Glomerular visceral epithelial cell (primary cell): ENCODE data around the gene TCF21.

ENCODE experiments used
- DNase-seq: peaks from one replicate; pipeline ENCODE4 v3.0.0-alpha.2; 2016; ENCODE audit errors: extremely low spot score

Gene TCF21

GRCh38 chr6:133889557-133890403, 867 bp downstream of the TCF21 start:
- DNase-seq: peak; percentile 6

- no peak for DNase-seq
Observed at GRCh38 chr6:133890711-133891148, 1.8 kb downstream of the TCF21 start.

GRCh38 chr6:133891149-133891926, 2.4 kb downstream of the TCF21 start:
- peak; percentile 22 for DNase-seq

GRCh38 chr6:133891927-133892812, 3.3 kb downstream of the TCF21 start:
- DNase-seq: no peak

- no peak for DNase-seq
Observed at GRCh38 chr6:133892813-133893691, 4.1 kb downstream of the TCF21 start.

DNA sequence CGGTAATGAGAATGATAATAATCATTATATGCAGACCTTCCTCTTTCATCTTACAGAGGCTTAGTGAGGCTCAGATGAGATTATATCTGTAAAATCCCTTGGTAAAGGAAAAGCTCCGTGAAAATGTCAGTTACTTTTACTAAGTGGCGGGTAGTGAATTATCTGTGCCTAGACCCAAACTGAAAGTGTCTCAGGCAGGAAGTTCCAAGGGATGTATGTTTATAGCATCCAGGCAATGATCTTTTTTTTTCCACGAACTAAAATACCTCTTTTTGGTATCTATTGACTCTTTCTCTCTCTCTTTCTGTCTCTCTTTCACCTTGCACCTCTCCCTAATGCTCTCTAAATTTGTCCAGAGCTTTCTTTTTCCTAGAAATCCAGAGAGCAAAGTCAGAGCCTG, 5.0 kb downstream of the TCF21 start:
- no peak for DNase-seq

DNA sequence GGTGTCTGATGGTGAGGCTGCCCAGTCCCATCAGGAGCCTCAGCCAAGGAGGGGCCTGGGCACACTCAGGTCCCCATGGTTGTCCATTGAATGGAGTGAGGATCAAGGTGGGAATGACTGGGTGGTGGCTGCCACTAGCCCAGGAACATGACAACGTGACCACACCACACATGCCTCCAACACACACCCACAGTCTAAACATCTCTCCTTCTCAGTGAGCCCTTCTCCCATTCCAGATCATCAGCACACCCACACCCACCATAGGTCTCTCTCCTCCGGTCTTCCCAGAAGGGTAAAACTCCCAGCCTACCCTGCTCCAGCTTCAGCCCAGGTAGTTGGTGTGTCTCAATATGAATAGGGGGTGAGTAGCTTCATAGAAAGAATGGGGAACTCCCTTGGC, 5.5 kb downstream of the TCF21 start:
- DNase-seq: no peak

DNA sequence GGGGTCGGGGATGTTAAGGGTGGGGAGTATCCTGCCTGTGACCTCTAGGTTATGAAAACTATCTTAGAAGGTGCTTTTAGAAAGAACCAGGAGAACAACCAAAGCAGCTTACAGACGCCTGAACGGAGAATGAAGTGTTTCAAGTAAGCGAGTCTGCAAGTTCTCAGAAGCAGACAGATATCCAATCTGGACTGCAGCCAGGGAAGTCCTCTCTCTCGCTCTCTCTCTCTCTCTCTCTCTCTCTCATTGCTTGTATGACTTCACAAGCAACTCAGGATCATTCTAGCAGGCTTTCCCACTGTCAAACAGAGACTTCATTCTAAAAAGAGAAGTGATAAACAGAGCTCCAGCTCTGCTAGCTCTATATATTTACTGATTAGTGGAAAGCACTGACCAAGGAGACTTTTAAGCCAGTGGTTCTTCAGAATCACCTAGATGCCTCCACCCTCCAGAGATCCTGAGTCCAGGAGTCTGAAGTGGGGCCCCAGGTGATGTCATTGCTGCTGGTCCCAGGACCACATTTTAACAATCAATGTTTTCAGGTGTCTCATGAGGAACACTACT, 6.0 kb downstream of the TCF21 start:
- peak; percentile 11 for DNase-seq

DNA sequence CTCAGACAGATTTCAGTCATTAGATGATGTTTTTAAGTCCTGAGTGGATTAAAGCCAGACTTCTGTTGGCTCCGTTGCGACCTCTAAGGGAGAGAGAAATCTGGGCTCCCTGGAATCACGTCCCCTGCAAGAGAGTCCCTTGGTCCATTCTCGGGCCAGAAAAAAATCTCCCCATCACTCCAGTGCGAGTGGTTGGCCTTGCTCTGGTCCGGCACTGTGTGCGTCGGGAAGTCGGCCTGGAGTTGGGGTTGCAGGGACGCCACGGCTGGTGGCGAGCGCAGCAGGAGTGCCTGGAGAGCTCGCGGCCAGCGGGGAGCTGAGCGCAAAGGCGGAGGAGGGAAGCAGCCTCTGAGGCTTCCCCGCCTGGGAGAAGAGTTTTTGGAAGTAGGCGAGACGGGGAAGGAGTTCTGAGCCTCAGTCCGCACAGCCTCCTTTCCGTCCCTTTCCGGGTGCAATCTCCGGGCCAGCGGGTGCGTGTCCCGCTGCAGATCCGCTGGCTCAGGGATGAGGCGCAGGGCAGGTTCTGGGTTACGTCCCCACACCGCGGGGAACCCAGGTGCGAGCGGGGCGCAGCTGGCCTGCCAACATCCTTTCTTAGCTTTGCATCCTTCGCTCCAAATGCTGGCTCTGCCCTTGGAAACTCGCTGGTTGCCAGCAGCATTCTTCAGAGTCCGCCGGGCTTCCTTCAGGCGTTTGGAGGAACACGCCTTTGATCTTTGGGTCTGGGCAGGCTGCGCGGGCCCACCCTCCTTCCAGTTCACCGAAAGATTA, 6.8 kb downstream of the TCF21 start:
- no peak for DNase-seq

- no peak for DNase-seq
Observed at GRCh38 chr6:133896344-133896721, 7.4 kb downstream of the TCF21 start.

- DNase-seq: no peak
Observed at GRCh38 chr6:133898263-133898662, 9.3 kb downstream of the TCF21 start.

- DNase-seq: no peak
Observed at GRCh38 chr6:133899556-133899955, 10.6 kb downstream of the TCF21 start.

GRCh38 chr6:133903855-133904254, 14.9 kb downstream of the TCF21 start:
- DNase-seq: no peak

DNA sequence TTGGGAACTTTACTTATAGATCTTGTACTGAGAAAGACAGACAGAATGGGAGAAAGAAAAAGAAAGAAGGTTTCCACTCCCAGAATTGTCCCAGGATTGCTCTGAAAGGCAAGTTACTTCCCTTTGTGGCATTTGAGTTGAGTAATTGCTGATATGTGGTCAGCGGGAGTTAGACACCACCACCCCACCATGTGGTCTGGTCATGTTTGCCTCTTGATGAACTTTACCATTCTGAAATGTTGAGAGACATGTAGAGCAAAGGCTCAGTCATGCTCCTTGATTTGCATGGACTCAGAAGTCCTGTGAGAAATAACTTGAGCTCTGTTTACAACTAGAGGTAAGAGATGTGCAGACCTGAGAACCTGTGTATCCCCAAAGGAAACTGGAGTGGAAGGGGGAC, 17.1 kb downstream of the TCF21 start:
- DNase-seq: peak; percentile 49

GRCh38 chr6:133916650-133917151, 27.8 kb downstream of the TCF21 start:
- DNase-seq: peak; percentile 85

GRCh38 chr6:133917781-133918180, 28.9 kb downstream of the TCF21 start:
- DNase-seq: no peak

DNA sequence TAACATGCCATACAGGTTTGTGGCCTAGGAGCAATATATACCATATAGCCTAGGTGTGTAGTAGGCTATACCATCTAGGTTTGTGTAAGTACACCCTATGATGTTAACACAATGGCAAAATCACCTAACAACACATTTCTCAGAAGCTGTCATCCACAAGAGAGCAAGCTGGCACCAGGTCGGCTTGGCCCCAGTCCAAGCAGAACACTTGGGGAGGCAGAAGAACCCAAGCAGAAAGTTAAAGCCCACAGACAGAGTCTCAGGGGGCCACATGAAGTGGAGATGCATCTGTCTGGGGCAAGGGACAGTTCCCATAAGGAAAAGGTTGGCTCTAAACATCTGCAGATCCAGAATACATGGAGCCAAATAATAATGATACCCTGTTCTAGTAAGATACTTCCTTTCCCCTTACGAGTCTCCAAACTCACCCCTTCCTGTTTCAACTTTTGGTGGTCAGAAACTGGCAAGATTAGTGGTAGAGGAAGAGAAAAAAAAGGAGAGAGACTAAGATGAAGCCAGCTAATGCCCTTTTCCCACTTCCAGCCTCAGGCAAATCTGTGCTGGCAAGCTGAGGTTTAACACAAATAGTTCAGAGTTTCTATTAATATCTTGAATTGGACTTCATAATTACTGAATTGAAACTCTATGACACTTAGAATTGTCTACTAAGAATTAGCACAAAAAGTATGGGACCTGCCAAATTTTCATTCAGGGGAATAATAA, 29.5 kb downstream of the TCF21 start:
- DNase-seq: peak; percentile 26

DNA sequence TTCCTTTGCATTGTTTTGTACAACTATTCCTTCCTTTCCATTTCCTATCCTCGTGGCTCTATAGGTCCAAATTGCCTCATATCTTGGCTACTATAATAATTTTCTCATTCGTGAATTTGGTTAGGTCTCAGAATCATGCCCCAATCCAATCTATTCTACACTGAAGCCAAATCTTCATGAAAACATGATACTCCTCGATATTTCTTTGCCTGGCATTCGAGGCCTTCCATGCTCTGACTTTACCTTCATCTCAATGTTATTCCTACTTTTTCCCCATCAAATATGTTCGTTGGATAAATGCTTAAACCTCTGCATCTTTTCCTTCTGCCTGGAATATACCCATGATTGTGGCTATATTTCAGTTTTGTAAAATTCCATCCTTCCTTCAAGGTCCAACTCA, 30.4 kb downstream of the TCF21 start:
- no peak for DNase-seq

DNA sequence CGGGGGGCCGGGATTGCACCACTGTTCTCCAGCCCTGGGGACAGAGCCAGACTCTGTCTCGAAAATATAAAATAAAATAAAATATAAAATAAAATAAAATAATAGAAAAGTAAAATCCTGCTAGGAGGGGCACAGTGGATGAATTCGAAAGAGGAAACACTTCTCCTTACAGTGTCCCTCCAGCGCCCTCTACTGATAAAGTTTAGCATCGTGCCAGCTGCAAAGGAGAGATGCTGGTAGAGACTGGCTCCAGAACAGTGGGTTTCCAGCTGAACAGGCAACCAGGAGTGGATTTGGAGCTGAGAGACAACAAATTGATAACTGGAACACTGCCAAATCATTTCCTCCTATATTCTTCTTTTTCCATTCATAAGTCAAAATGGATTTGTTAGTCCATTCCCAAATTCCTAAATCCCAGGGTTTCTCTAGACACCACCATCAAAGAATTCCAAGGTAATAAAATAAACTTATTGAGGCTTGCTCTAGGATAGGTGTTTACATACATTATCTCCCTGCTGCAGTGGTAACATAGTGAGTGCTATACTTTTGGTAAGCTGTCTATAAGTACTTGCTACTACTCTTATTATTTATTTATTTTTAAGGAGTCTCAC, 32.4 kb downstream of the TCF21 start:
- DNase-seq: peak; percentile 82
